ENCODE measurements around the gene BEGAIN.

The BEGAIN gene

DNA sequence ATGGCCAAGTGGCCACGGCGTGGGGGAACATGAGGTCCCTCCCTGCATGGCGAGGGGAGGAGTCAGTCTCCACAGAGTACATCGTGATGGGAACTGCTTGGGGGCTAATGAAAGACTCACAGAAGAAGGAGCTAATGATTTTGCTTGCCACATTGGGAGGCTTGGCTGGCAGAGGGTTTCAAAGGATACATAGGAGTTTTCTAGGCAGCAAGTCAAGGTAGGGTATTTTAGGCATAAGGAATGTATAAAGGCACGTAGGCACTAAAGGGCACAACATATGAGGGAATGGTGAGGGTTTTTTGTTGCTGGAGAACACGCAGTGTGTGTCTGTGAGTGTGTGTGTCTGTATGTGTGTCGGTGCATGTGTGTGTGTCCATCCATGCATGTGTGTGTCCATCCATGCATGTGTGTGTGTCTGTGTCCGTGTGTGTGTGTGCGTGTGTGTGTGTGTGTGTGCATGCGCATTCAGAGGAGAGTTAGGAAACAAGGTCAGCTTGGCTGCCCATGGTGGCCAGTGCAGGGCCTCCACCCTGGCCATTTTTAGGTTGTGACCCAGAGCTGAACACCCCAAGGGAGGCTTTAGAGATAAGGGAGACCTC is 84.5 kb downstream of the BEGAIN start:
- DNase-seq: no peak

DNA sequence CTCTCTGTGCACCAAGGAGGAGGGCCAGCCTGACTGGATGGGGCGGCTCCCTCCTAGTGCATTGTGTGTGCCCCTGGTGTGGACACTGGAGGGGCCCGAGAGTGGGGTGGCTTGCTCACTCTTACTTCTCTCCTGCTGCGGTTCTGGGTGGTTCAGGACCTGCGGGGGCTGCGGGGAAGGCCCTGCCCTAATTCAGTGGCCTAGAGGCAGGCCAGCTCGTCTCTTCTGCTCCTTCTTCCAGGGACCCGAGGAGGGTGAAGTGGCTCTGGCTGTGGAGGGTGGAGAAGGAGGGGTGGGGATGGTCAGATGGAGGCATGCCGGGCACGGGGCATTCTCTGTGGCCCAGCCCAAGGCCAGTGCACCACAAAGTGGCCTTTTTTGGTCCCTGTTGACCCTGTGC is 87.1 kb downstream of the BEGAIN start:
- DNase-seq: no peak

DNA sequence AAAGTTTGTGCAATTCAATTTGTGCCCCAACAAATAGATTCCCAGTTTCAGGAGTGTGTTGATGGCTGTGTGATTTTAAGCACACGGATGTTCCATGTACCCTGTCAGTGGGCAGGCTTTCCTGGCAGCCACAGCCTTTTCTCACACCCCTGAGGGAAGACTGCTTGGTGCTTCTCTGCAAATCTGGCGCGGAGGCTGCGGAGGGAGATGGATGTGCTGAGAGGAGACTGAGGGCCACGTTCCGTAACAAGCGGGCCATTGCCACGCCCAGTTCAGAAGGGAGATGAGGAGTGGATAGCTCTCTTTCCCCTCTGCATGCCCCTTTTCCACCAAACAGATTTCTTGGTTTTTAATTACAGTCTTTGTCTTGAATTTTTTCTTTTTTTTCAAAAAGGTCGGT is 89.1 kb downstream of the BEGAIN start:
- no peak for DNase-seq

DNA sequence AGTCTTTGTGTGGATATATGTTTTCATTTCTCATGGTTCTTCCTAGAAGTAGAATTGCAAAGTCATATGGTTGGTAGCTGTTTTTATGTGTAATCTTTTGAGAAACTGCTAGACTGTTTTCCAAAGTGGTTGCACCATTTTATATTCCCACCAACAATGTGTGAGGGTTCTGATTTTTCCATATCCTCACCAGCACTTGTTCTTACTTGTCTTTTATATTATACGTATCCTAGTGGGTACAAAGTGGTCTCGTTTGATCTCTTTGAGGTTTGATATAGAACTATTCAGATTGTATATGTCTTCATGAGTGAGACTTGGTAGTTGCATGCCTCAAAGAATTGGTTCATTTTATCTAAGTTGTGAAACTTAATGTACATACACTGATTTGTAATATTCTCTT is 91.3 kb downstream of the BEGAIN start:
- DNase-seq: no peak

DNA sequence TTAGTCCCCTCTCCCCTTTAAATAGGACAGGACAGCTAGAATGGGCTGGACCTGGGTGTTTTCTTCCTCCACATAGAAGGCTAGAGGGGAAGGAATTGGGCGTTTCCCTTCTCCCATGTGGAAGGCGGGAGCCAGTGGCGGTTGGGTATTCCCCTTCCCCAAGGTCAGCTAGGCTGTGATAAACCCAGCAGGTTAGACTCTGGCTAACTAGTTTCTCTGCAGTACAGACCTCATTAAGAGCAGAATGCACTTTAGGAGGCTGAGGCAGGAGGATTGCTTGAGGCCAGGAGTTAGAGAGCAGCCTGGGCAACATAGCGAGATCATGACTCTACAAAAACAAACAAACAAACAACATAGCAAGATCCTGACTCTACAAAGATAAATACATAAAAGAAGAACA is 92.6 kb downstream of the BEGAIN start:
- DNase-seq: no peak

DNA sequence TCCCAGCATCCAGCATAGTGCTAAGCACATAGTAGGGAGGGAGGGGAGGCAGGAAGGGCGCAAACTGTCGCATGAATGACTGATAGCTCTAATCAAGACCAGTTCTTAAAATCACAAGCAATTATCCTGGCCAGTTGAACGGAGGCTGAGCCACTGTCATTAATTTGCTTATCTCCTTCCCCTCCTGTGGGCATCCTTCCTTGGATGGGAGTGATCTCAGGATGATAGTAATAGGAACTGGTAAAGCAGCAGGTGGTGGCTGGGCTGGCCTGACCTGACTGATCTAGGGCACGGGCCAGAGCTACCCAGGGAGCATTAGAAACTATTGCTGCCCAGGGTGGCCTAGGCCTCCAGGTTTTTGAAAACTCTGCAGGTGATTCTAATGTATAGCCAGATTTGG is 97.0 kb downstream of the BEGAIN start:
- DNase-seq: no peak

DNA sequence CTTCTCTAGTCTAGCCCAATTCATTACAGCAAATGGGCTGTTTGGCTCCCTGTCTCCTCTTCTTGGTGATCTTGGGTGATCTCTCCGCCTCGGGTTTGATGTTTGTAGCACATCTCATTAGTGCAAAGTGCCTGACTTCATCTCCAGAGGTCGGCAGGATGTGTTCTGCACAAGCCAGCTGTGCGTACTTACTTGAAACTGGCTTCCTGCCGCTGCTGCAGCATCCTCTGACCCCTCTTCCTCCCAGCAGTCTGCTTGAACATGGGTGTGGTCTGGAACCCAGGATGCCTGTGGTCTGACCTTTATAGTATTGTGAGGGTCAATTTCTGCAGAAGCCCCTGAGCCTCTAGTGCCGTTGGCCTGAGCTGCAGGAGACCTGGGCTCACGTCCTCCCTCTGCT is 99.2 kb downstream of the BEGAIN start:
- no peak for DNase-seq

DNA sequence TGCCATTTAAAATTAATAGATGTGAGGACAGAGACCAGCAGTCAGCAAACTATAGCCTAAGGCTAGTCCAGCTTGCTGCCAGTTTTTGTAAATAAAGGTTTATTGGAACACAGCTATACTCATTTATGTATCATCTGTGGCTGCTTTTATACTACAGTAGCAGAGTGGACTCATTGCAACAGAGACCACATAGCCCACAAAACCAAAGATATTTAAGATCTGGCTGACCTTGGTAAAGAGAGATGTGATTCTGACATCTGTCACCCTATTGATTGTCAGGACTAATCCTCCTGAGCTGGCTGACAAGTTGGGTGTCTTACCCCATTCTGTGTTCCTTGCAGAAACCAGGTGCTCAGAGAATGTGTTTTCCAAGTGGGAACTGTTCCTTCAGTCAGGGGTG is 99.9 kb downstream of the BEGAIN start:
- no peak for DNase-seq

Measured in SW 1271 (cell line).